ENCODE measurements around the gene DYSF.

The DYSF gene

GRCh38 chr2:71605781-71606241, 152.4 kb downstream of the DYSF start:
- DNase-seq: no peak

- DNase-seq: peak; percentile 55
Observed at GRCh38 chr2:71606244-71606643, 152.9 kb downstream of the DYSF start.

GRCh38 chr2:71607151-71607889, 154.0 kb downstream of the DYSF start:
- DNase-seq: no peak

GRCh38 chr2:71608034-71608433, 154.7 kb downstream of the DYSF start:
- DNase-seq: no peak

GRCh38 chr2:71608441-71608840, 155.1 kb downstream of the DYSF start:
- no peak for DNase-seq

- no peak for DNase-seq
Observed at GRCh38 chr2:71609029-71609428, 155.7 kb downstream of the DYSF start.

- DNase-seq: no peak
Observed at GRCh38 chr2:71609441-71609840, 156.1 kb downstream of the DYSF start.

- DNase-seq: peak; percentile 46
Observed at GRCh38 chr2:71609958-71610357, 156.6 kb downstream of the DYSF start.

- no peak for DNase-seq
Observed at GRCh38 chr2:71610671-71611070, 157.3 kb downstream of the DYSF start.

GRCh38 chr2:71611247-71611646, 157.9 kb downstream of the DYSF start:
- no peak for DNase-seq

- no peak for DNase-seq
Observed at GRCh38 chr2:71611781-71612527, 158.6 kb downstream of the DYSF start.

- DNase-seq: no peak
Observed at GRCh38 chr2:71612581-71613402, 159.4 kb downstream of the DYSF start.

- DNase-seq: no peak
Observed at GRCh38 chr2:71613403-71613952, 160.1 kb downstream of the DYSF start.

- DNase-seq: no peak
Observed at GRCh38 chr2:71613953-71614925, 160.9 kb downstream of the DYSF start.

- no peak for DNase-seq
Observed at GRCh38 chr2:71614976-71615766, 161.8 kb downstream of the DYSF start.

GRCh38 chr2:71615767-71616730, 162.7 kb downstream of the DYSF start:
- DNase-seq: no peak

- no peak for DNase-seq
Observed at GRCh38 chr2:71617266-71617665, 163.9 kb downstream of the DYSF start.

GRCh38 chr2:71618327-71619113, 165.2 kb downstream of the DYSF start:
- no peak for DNase-seq

GRCh38 chr2:71619230-71619741, 165.9 kb downstream of the DYSF start:
- DNase-seq: no peak
